Kasumi-1 (cell line): ENCODE measurements around the gene LRFN2.

Source experiments
- DNase-seq, 2 experiments: peaks; one replicate each; lab custom pipeline; 2025; lab: John Stamatoyannopoulos, UW

The LRFN2 gene

DNA sequence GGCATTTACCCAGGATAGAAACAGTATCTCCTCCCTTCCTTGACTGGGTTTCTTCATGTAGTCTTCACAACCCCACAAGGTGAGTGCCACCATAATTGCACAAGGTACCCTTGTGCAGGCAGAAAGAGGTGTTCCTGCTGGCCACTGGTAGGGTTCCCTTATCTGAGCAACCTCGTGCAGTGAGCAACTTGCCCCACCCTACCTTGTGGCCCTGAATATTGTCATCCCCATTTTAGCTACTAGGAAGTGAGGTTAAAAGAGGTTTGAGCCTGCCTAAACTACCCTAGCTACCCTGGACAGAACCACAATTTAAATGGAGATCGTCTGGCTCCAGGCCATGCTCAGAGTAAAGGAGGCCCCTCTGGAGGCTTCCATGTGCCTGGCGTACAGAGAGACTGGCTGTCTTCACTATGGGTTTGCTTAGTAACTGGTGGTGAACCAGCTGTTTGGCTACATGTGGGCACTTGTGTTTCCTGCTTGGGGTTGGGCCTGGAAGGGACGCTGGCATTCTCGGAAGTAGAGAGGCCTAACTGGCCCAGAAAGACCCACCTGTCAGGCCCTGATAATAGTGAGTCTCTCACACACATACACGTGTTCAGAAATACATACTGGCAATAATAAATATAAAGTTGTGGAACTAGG is 148.8 kb downstream of the LRFN2 start:
- DNase-seq = no peak

DNA sequence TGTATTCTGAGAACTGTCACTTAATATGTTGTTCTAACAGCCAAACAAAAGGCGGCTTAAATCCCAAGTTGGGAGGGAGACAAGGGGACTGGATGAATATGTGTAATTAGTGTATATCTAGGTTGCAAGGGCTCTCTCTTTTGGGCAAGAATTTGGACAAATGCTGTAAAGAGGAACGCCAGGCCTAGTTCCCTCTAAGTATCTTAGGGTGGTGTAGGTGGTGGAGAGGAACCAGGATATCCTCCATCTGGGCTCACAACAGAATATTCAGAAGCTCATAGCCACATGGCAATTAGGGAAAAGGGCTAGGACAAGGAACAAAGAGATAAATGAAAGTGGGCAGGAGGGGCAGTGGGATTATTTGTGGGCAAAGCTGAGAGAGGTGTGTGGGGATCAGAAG is 149.5 kb downstream of the LRFN2 start:
- DNase-seq = no peak

- DNase-seq = no peak
Measured at GRCh38 chr6:40436685-40437604, 150.2 kb downstream of the LRFN2 start.

GRCh38 chr6:40432982-40433381 is 154.2 kb downstream of the LRFN2 start:
- no peak for DNase-seq

DNA sequence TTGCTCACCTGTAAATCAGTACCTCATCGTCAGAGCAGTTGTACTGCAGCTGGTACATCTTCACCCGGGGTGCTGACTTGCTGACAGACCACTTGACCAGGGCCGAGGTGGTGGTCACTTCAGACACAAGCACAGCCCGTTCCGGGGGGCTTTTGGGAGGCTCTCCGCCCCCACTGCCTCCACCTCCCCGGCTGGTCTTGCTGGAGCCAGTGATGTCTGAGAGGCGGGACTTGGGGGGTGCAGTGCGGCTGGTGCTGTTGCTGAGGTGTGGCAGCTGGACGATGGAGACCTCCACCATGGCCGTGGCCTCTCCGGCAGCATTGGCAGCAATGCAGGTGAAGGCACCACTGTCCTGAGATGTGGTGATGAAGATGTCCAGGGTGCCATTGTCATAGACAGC is 155.5 kb downstream of the LRFN2 start:
- DNase-seq = no peak

DNA sequence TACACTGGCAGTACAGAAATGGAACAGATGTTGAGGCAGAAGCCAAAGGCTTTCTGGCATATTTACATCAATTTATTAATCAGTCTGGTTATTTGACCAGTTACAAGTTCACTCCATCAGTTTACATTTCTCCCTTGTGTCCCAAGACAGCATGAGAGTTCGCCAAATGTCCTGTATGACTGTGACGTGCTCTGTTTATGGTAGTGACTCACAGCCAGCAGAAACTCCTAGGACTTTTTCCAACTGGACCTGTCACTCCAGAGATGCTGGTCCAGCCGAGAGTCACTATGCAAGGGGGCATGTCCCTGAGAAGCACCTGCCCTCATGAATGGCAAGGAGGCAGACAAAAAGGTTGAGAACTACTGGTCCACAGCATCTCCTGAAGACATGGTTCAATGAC is 160.0 kb downstream of the LRFN2 start:
- no peak for DNase-seq

DNA sequence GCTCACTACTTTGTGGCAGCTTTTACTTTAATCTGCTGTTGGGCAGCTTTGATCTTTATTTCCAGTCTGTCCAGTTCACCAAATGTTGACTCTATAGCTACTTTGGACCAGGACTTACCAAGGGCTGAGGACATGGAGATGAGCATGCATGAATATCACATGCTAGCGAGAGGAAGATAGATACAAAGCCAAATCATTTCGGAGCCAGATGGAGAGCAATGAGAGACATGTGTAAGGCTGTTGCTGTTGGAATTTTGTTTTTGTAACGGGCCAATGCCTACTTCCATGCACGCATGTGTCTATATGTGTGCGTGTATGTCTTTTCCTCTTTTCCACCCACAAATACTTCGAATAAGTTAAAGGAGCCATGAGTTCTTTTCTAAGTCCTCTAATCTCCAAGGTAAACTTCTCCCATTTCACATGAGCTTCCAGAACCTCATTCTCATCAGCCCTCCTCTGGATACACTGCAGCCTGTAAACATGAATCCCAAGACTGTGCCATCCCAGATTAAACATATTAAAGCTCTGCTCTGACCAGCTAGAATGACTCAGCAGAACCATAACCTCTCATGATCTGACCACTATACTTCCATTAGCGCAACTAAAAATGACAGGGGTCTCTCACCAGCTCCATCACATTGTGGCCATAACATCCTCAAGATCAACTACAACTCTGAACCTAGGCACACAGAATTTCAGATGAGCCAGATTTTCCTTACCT is 160.7 kb downstream of the LRFN2 start:
- no peak for DNase-seq

DNA sequence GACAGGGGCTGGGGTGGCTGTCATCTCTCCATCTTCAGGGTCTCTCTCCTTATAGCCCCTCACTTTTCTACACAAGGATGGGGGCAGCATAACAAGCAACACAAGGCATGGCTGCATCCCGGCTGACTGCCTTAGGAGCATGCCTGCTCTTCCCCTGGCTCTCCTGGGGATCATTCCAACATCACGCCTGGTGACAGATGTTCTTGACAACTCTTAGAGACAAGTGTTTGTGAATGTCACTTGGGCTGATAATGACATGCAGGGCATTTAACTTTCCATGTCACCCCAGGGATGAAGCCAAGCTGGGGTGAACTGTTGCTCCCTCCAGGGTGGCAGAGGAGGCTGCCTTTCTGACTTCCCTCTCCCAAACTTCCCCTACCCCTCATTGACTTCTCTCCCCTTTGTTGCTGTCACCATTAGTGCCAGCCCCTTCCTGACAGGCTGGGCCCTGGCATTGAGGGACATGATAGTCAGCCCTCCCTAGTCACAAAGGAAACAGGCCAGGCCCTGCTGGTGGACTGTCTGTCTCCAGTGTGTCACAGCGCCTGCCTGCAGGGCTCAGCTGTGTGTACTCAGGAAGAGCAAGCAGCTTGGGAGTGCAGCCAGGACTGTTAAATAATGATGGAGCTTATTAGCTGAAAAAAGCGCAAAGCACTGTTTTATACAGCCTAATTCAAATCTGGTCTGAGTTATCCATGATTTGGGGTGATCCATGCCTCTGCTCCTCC is 161.8 kb downstream of the LRFN2 start:
- no peak for DNase-seq

GRCh38 chr6:40422046-40422445 is 165.1 kb downstream of the LRFN2 start:
- DNase-seq = no peak

GRCh38 chr6:40419946-40420728 is 167.0 kb downstream of the LRFN2 start:
- DNase-seq = no peak

- DNase-seq = no peak
Measured at GRCh38 chr6:40419377-40419776, 167.8 kb downstream of the LRFN2 start.

DNA sequence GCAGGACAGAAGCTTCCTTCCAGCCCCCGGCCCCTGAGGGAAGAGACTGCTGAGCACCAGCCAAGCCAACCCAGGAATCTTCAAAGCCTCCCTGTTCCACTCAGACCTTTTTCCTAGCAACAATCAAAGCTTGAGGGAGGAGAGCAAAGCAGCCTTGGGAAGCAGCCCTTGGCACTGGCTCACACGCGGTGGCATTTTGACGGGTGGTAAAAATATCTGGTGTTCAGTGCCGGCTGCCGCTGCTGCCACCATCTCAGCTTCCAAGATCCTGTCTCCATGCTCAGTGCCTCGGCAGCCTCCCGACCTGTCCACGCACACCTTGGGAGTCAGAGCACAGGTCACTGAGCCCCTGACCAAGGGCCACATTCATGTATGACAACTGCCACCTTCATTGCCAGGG is 170.1 kb downstream of the LRFN2 start:
- DNase-seq = no peak

DNA sequence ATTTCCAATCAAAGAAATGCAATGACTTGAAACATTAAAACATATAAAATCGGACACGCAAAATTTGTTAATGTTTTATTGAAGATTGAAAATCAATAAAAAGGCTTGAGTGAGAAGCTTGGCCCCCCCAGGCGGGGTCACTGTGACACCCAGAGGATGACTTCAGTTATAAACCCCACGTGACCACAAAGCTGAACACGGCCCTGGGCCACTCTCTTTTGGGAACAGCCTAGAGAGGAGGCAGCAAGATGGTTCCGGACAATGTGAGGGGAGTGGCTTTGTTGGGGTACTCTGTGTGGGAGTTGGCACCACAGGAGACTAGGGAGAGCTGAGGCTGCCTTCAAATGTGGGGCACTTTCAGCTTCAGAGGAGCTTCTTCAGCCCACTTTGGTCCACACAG is 172.5 kb downstream of the LRFN2 start:
- DNase-seq = no peak

GRCh38 chr6:40413239-40413638 is 173.9 kb downstream of the LRFN2 start:
- DNase-seq = no peak

GRCh38 chr6:40411881-40412280 is 175.3 kb downstream of the LRFN2 start:
- no peak for DNase-seq

DNA sequence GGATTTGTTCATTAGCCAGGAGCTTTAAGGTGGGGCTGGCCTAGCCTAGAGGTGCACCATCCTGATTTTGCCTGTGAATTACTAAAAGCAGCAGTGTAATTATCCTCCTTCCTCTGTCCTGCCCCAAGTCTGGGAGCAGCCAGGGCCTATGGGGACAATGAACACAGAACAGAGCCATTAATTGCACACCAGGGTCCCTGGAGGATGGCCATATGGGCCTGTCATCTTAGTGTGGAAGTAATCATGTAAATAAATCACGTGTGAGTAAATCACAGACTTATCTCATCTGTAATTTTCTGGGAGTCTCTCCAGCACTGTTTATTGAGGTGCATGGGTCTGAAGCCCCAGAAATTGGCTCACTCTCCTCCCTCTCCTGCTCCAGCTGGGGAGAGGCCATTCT is 176.3 kb downstream of the LRFN2 start:
- DNase-seq = no peak

GRCh38 chr6:40409716-40410397 is 177.3 kb downstream of the LRFN2 start:
- DNase-seq = no peak

GRCh38 chr6:40408786-40409542 is 178.2 kb downstream of the LRFN2 start:
- DNase-seq = no peak

DNA sequence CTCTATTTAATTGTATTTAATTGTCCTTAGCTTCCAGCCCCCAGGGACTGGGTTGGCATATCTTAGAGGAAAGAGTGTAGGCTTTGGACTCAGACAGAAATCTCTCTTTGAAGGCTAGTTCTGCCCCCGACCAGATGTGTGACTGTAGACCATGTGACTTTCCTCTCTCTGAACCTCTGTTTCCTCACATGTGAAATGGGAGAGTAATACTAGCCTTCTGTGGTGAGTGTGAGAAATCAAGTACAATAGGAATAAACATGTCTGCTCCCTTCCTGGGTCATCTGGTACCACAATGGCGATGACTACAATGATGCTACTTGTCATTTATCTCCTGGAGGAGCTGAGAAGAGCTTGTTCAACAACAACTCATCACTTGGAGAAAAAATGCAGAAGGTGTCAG is 179.9 kb downstream of the LRFN2 start:
- DNase-seq = no peak

DNA sequence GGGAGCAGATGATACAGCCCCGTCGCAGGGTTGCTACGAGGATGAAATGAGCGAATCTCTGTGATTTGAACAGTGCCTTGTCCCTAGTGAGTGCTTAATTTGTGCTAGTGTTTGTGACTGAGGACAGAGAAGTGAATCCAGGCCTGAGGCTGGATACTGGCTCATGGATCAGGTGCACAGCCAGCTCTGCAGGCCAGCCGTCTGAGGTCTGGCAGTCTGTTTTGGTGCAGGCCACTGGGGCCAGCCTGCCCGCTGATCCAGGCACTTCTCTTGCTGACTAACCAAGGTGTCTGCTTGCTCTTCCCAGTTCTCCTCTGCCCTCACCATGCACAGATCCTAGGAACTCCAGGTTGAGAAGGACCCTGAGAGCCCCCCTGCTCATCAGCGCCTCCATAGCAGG is 181.0 kb downstream of the LRFN2 start:
- no peak for DNase-seq
